KMS-11 (cell line): ENCODE results near the gene SCGB3A2.

Experiments used
- H2AFZ ChIP-seq: fragments of 200-600 bp; sonication (generic); 2 replicates; pipeline ENCODE4 v1.6.1; 2016; ENCODE audit warnings: antibody characterized with exemption, mixed run types, low read depth
- H3K27ac ChIP-seq: fragments of 200-600 bp; sonication (generic); 2 replicates; pipeline ENCODE4 v1.6.1; 2016; ENCODE audit warnings: mild to moderate bottlenecking, mixed run types
- H3K27me3 ChIP-seq: fragments of 200-600 bp; sonication (generic); 2 replicates; pipeline ENCODE4 v1.6.1; 2017; ENCODE audit warnings: mild to moderate bottlenecking, low read depth, mixed run types, moderate library complexity; ENCODE audit not compliant: insufficient read depth
- H3K36me3 ChIP-seq: fragments of 200-600 bp; sonication (generic); 2 replicates; pipeline ENCODE4 v1.6.1; 2017; ENCODE audit warnings: mild to moderate bottlenecking, mixed run types; ENCODE audit not compliant: insufficient read depth
- H3K4me1 ChIP-seq: fragments of 200-600 bp; sonication (generic); 2 replicates; pipeline ENCODE4 v1.6.1; 2016; ENCODE audit warnings: mild to moderate bottlenecking, low read depth, mixed run types; ENCODE audit not compliant: poor library complexity, severe bottlenecking
- H3K4me2 ChIP-seq: fragments of 200-600 bp; sonication (generic); 2 replicates; pipeline ENCODE4 v1.7.0; 2016; ENCODE audit warnings: mild to moderate bottlenecking, mixed run types
- H3K4me3 ChIP-seq: fragments of 200-600 bp; sonication (generic); IDR thresholded peaks from 2 replicates; pipeline ENCODE4 v1.6.1; 2017; ENCODE audit warnings: low read depth, low read length, mixed read lengths; ENCODE audit not compliant: insufficient read depth
- H3K79me2 ChIP-seq: fragments of 200-600 bp; sonication (generic); 2 replicates; pipeline ENCODE4 v1.6.1; 2016; ENCODE audit warnings: low read depth, mixed run types; ENCODE audit not compliant: insufficient read depth
- H3K9ac ChIP-seq: fragments of 200-600 bp; sonication (generic); 2 replicates; pipeline ENCODE4 v1.6.1; 2016; ENCODE audit warnings: mild to moderate bottlenecking, mixed run types
- H4K20me1 ChIP-seq: fragments of 200-600 bp; sonication (generic); 2 replicates; pipeline ENCODE4 v1.6.1; 2016; ENCODE audit warnings: mild to moderate bottlenecking, mixed run types; ENCODE audit not compliant: insufficient read depth
- TF ChIP-seq, protein P1 (sequence below): fragments of 200-600 bp; sonication (generic); conservative IDR thresholded peaks from 2 replicates; pipeline ENCODE4 v1.6.1; 2017; ENCODE audit warnings: low read depth, mild to moderate bottlenecking, antibody characterized with exemption, low read length, moderate library complexity, mixed read lengths

Gene SCGB3A2

GRCh38 chr5:147858565-147858964 is 19.9 kb upstream of the SCGB3A2 start:
- Histone ChIP-seq H2AFZ (no peak overlapping the region), H3K27me3 (no peaks in the 10 kb centered on the region), H3K4me2 (no peak overlapping the region), H3K36me3 (no peaks in the 10 kb centered on the region), H4K20me1 (no peaks in the 10 kb centered on the region), H3K4me3 (no peak overlapping the region), H3K27ac (no peak overlapping the region), H3K4me1 (peaks cover 4% of the 10 kb centered on the region), H3K79me2 (no peaks in the 10 kb centered on the region), H3K9ac (no peak overlapping the region)
- TF ChIP-seq, protein P1, sequence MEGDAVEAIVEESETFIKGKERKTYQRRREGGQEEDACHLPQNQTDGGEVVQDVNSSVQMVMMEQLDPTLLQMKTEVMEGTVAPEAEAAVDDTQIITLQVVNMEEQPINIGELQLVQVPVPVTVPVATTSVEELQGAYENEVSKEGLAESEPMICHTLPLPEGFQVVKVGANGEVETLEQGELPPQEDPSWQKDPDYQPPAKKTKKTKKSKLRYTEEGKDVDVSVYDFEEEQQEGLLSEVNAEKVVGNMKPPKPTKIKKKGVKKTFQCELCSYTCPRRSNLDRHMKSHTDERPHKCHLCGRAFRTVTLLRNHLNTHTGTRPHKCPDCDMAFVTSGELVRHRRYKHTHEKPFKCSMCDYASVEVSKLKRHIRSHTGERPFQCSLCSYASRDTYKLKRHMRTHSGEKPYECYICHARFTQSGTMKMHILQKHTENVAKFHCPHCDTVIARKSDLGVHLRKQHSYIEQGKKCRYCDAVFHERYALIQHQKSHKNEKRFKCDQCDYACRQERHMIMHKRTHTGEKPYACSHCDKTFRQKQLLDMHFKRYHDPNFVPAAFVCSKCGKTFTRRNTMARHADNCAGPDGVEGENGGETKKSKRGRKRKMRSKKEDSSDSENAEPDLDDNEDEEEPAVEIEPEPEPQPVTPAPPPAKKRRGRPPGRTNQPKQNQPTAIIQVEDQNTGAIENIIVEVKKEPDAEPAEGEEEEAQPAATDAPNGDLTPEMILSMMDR: no peak

- Histone ChIP-seq H3K9ac (no peak overlapping the region), H3K27ac (no peak overlapping the region), H3K4me2 (no peak overlapping the region), H3K36me3 (no peaks in the 10 kb centered on the region), H3K27me3 (no peaks in the 10 kb centered on the region), H2AFZ (no peak overlapping the region), H3K79me2 (no peaks in the 10 kb centered on the region), H3K4me1 (peaks cover 4% of the 10 kb centered on the region), H3K4me3 (no peak overlapping the region), H4K20me1 (no peaks in the 10 kb centered on the region)
- TF ChIP-seq, protein P1: no peak
These were observed 18.4 kb upstream of the SCGB3A2 start for GRCh38 chr5:147859962-147860640.

DNA sequence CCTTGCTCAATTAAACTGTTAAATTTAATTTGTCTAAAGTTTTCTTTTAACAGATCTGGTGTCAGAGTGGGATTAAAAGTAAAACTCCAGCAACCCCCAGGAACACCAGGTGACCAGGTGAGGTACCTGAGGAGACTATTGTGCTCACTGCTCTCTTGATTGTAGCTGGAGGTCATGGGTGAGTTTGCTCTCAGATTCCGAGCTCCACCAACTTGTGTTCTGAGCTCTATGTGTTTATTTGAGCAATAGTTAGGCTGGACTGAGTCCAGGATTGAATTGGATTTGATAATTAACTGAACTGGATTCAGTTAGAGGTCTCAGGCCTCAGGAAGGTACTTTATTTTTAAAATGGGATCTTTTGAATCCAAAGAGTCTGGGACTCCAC is 17.9 kb upstream of the SCGB3A2 start:
- peaks cover 4% of the 10 kb centered on the region for H3K4me1 ChIP-seq
- no peaks in the 10 kb centered on the region for H4K20me1 ChIP-seq
- TF ChIP-seq, protein P1: no peak
- no peak overlapping the region for H3K4me2 ChIP-seq
- H3K36me3 ChIP-seq: no peaks in the 10 kb centered on the region
- H2AFZ ChIP-seq: no peak overlapping the region
- no peak overlapping the region for H3K4me3 ChIP-seq
- no peaks in the 10 kb centered on the region for H3K27me3 ChIP-seq
- H3K9ac ChIP-seq: no peak overlapping the region
- no peaks in the 10 kb centered on the region for H3K79me2 ChIP-seq
- H3K27ac ChIP-seq: no peak overlapping the region

- Histone ChIP-seq H3K4me2 (no peak overlapping the region), H3K27me3 (no peaks in the 10 kb centered on the region), H3K79me2 (no peaks in the 10 kb centered on the region), H3K4me1 (no peaks in the 10 kb centered on the region), H4K20me1 (no peaks in the 10 kb centered on the region), H3K9ac (no peak overlapping the region), H3K27ac (no peak overlapping the region), H3K4me3 (no peak overlapping the region), H3K36me3 (no peaks in the 10 kb centered on the region), H2AFZ (no peak overlapping the region)
- TF ChIP-seq, protein P1: no peak
These were observed 14.9 kb upstream of the SCGB3A2 start for GRCh38 chr5:147863454-147864158.
